Heart left ventricle (tissue), 13 donors: ENCODE results near the gene ARHGAP15.

Experiments
- POLR2A ChIP-seq, 2 donors: fragments of 450-650 bp; IDR thresholded peaks; one replicate each; pipeline ENCODE4 v1.6.1; 2017; ENCODE audit warnings: antibody characterized with exemption in 2 of 2, mild to moderate bottlenecking in 2 of 2, moderate library complexity in 2 of 2
- TF ChIP-seq, protein P1 (sequence below), 12 donors: fragments of 200-600 bp; sonication (generic) in 4 of 12; IDR thresholded peaks; one replicate each; pipeline versions ENCODE4 v1.5.0 to v1.8.0; 2018 to 2022; ENCODE audit warnings: antibody characterized with exemption in 12 of 12, mild to moderate bottlenecking in 5 of 12
- donor health status: ischemic (EF 13 %, LVEDD 7.1; RV severe dilation, severe dysfunction).
- donor health status: DM: no; HTN: yes; CAD: no.
- donor health status: DM: no; HTN: no; CAD: no.
- donor health status: ischemic (EF 25% LVEDD 6.9; RV normal size, moderate dysfunction).
- donor health status: ischemic (EF 25% LVEDD 5.7; RV mildly dilated, moderate dysfunction).
- donor health status: ischemic (EF 35%, LVEDD 5.7; RV mildly dilated, moderate dysfunction).
- donor health status: nonischemic (EF 11% LVEDD 7.7; RV severe dilation, severe dysfunction).
- donor health status: DM: yes; HTN: yes; CAD: no.
- donor health status: PGD.
- donor health status: ischemic (EF 29% LVEDD 5.4; RV normal size, mild dysfunction).
- donor health status: nonischemic (EF 23%, LVEDD 6.1; RV moderate dilation, normal function).

DNA sequence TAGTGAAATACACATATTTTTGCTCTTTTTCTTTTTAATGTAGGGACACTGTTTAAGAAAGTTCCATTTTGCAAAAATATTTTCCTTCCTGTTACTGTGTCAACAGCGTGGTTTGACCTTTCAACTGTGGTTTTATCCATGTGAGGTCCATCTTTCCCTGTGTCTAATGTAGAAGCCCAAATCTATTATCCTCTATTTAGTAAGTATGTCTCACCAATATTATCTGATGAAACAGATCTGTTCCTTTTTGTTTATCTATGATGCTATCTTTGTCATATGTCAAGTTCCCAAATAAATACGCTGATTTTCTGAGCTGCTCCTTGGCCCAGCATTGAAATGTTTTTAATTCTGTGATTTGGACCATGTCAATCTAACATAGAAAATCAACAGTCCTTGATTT, 3.5 kb upstream of the ARHGAP15 start:
- TF ChIP-seq, protein P1, sequence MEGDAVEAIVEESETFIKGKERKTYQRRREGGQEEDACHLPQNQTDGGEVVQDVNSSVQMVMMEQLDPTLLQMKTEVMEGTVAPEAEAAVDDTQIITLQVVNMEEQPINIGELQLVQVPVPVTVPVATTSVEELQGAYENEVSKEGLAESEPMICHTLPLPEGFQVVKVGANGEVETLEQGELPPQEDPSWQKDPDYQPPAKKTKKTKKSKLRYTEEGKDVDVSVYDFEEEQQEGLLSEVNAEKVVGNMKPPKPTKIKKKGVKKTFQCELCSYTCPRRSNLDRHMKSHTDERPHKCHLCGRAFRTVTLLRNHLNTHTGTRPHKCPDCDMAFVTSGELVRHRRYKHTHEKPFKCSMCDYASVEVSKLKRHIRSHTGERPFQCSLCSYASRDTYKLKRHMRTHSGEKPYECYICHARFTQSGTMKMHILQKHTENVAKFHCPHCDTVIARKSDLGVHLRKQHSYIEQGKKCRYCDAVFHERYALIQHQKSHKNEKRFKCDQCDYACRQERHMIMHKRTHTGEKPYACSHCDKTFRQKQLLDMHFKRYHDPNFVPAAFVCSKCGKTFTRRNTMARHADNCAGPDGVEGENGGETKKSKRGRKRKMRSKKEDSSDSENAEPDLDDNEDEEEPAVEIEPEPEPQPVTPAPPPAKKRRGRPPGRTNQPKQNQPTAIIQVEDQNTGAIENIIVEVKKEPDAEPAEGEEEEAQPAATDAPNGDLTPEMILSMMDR (IDR thresholded peaks at IDR 0.05): no peak
- no peak for TF ChIP-seq POLR2A (IDR thresholded peaks at IDR 0.05)
